Adrenal gland (tissue), 12 donors: ENCODE measurements around the gene SGMS1. TPM values are rescaled to one million over a fixed set of nuclear protein-coding genes. Genes with fewer than 3 reads are reported as not detected.

Experiments
- DNase-seq, 7 donors: peaks; one replicate each; pipeline ENCODE4 v3.0.0-alpha.2; 2019 to 2020
- H3K27ac ChIP-seq, 5 donors: fragments of 200-600 bp; sonication (generic) in 4 of 5; 1 replicate in 3 of 5; 2 replicates in 2 of 5; pipeline versions ENCODE4 v1.5.1 to v1.8.0; 2016 to 2020; ENCODE audit warnings: mild to moderate bottlenecking in 1 of 5
- H3K27me3 ChIP-seq: fragments of 200-600 bp; 2 replicates; pipeline ENCODE4 v1.8.0; 2021
- H3K36me3 ChIP-seq, 2 donors: fragments of 200-600 bp; replicated peaks in 1 of 2; 1 replicate in 1 of 2; 2 replicates in 1 of 2; pipeline versions ENCODE4 v1.5.1 to v1.8.0; 2018 to 2022
- H3K4me1 ChIP-seq, 2 donors: fragments of 200-600 bp; replicated peaks in 1 of 2; 1 replicate in 1 of 2; 2 replicates in 1 of 2; pipeline versions ENCODE4 v1.5.1 to v1.8.0; 2018 to 2021
- H3K4me3 ChIP-seq, 4 donors: fragments of 200-600 bp; sonication (generic) in 3 of 4; one replicate each; pipeline ENCODE4 v1.5.1; 2016 to 2018
- H3K9me3 ChIP-seq, 3 donors: fragments of 200-600 bp; sonication (generic) in 1 of 3; replicated peaks in 1 of 3; 1 replicate in 2 of 3; 2 replicates in 1 of 3; pipeline versions ENCODE4 v1.5.1 to v1.8.0; 2016 to 2021
- CTCF ChIP-seq, 6 experiments: fragments of 450-650 bp in 4 of 6; fragments of 200-600 bp in 2 of 6; sonication (generic) in 1 of 6; IDR thresholded peaks; 1 replicate in 5 of 6; 2 replicates in 1 of 6; pipeline versions ENCODE4 v1.5.1 to v1.8.0; 2016 to 2021; ENCODE audit warnings: antibody characterized with exemption in 6 of 6, mild to moderate bottlenecking in 2 of 6, moderate library complexity in 1 of 6
- POLR2A ChIP-seq, 2 donors: fragments of 450-650 bp; IDR thresholded peaks; one replicate each; pipeline ENCODE4 v1.6.1; 2017; ENCODE audit warnings: antibody characterized with exemption in 2 of 2, mild to moderate bottlenecking in 2 of 2, moderate library complexity in 1 of 2
- WGBS, 4 donors: extraction: QIAGEN DNeasy Blood & Tissue Kit in 2 of 4; methylation state at CpG; one replicate each; pipeline versions ENCODE4 v1.1.5 to v1.1.7; 2013 to 2017; 5-methylcytosine and 5-hydroxymethylcytosine counted together
- intact Hi-C, 2 donors: fragments of 100-400 bp; cut with DNase I; formaldehyde crosslinking; loops; one replicate each; pipeline versions ENCODE4 v1.14.1 to v1.15.0; 2022 to 2023
- polyA plus RNA-seq, 3 donors: library from polyadenylated mRNA; stranded (reverse); fragments of 200-250 nt in 2 of 3; fragments of 350-450 nt in 1 of 3; fragmentation: Illumina TruSeq in 1 of 3; extraction: RNeasy Lipid Tissue Mini Kit (QIAGEN cat#74804) in 1 of 3; gene quantifications; one replicate each; pipeline ENCODE4 v1.2.3, GENCODE V29; 2013 to 2014
- total RNA-seq, 9 donors: library from RNA; depleted of rRNA in 4 of 9; stranded (reverse); fragments of >200 nt in 4 of 9; fragments of 120-200 nt in 1 of 9; fragmentation: NEBNext Ultra II Directional in 1 of 9; extraction: Animal tissue kit (Norgen Biotek cat#: 25700) in 1 of 9; gene quantifications; one replicate each; pipeline versions ENCODE4 v1.1.0 to v1.2.4, GENCODE V29; 2013 to 2023
- donor health status: healthy with polysubstance abuse.
- donor health status: Bipolar disorder and iron deficiency.
- donor health status: DM: yes; HTN: yes; CAD: no.
- donor health status: DM: no; HTN: no; CAD: no.
- donor health status: DM: no; HTN: no; CAD: no.
- donor health status: DM: yes; HTN: yes; CAD: no.

Gene SGMS1
- total and polyA plus RNA-seq, 12 donors: 9.1 to 152 (median 62.2) TPM

GRCh38 chr10:50480054-50481007 lies 143.4 kb downstream of the SGMS1 start:
- H3K27ac ChIP-seq: no peak overlapping the region

GRCh38 chr10:50477287-50478203 lies 146.2 kb downstream of the SGMS1 start:
- no peak overlapping the region for H3K4me3 ChIP-seq
- TF ChIP-seq CTCF (IDR thresholded peaks at IDR 0.05) (no peak), POLR2A (IDR thresholded peaks at IDR 0.05) (no peak)
- no peak for DNase-seq
- no peaks in the 10 kb centered on the region for H3K27me3 ChIP-seq
- intact Hi-C loops: no loop called here
- WGBS, 4 donors: 82 to 99% (median 91%) methylated on average over 4 of the region's 4 CpGs
- no peaks in the 10 kb centered on the region for H3K4me1 ChIP-seq
- no peaks in the 10 kb centered on the region for H3K9me3 ChIP-seq
- H3K27ac ChIP-seq: no peak overlapping the region
- no peaks in the 10 kb centered on the region for H3K36me3 ChIP-seq

More at GRCh38 chr10:50480054-50481007, 143.4 kb downstream of the SGMS1 start:
- TF ChIP-seq POLR2A (IDR thresholded peaks at IDR 0.05) (no peak), CTCF (IDR thresholded peaks at IDR 0.05) (no peak)
- H3K36me3 ChIP-seq: no peaks in the 10 kb centered on the region
- 74 to 93% (median 90%) methylated on average over 7 to 9 of the region's 9 CpGs for WGBS, 4 donors
- H3K9me3 ChIP-seq: peaks cover 0 to 10% (median 0%) of the 10 kb centered on the region in 3 donors
- no peak overlapping the region for H3K4me3 ChIP-seq
- no peaks in the 10 kb centered on the region for H3K4me1 ChIP-seq
- no peaks in the 10 kb centered on the region for H3K27me3 ChIP-seq
- intact Hi-C loops: no loop called here
- no peak for DNase-seq

GRCh38 chr10:50473756-50474155 lies 150.0 kb downstream of the SGMS1 start:
- DNase-seq: no peak
- peaks cover 3 to 16% of the 10 kb centered on the region in 2 donors for H3K4me1 ChIP-seq
- WGBS, 4 donors: 96 to 100% (median 99%) methylated on average over 2 of the region's 2 CpGs
- no peak overlapping the region for H3K4me3 ChIP-seq
- H3K36me3 ChIP-seq: no peaks in the 10 kb centered on the region
- TF ChIP-seq POLR2A (IDR thresholded peaks at IDR 0.05) (no peak), CTCF (IDR thresholded peaks at IDR 0.05) (no peak)
- no peak overlapping the region for H3K27ac ChIP-seq
- intact Hi-C loops: no loop called here
- no peaks in the 10 kb centered on the region for H3K27me3 ChIP-seq
- H3K9me3 ChIP-seq: no peaks in the 10 kb centered on the region

DNA sequence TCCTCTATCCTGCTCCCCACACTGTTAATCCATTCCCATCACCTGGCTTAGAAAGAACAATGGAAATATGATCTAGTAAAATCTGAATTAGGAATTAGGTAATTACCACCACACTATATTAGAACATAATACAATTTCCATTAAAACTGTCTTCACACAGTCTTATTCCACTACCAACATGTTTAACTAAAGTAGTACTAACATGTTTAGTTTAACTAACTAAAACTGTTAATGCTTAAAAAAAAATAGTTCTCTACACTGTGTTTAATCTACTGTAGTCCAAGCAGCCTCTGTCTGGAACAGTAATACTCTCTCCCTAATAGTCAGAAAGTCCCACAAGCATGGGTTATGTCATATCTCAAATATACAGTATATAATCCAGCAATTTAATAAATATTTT lies 150.8 kb downstream of the SGMS1 start:
- Histone ChIP-seq H3K4me3 (no peak overlapping the region), H3K4me1 (peaks cover 3 to 16% of the 10 kb centered on the region in 2 donors), H3K9me3 (no peaks in the 10 kb centered on the region), H3K27ac (no peak overlapping the region), H3K36me3 (no peaks in the 10 kb centered on the region), H3K27me3 (no peaks in the 10 kb centered on the region)
- no peak for DNase-seq
- TF ChIP-seq POLR2A (IDR thresholded peaks at IDR 0.05) (no peak), CTCF (IDR thresholded peaks at IDR 0.05) (no peak)
- intact Hi-C loops: no loop called here
